Heart left ventricle (tissue), 16 donors: ENCODE data around the gene DTX1. TPM values are rescaled to one million over a fixed set of nuclear protein-coding genes. Genes with fewer than 3 reads are reported as not detected.

Experiments used
- ATAC-seq, 4 donors: fragments of 200-7000 bp; cut with Tn5 transposase; one replicate each; pipeline ENCODE4 v1.9.1; 2020 to 2022; ENCODE audit warnings: moderate library complexity in 4 of 4, mild to moderate bottlenecking in 3 of 4, moderate number of reproducible peaks in 1 of 4
- DNase-seq, 5 donors: peaks; one replicate each; pipeline ENCODE4 v3.0.0-alpha.2; 2020
- H3K27ac ChIP-seq, 12 donors: fragments of 200-600 bp; sonication (generic) in 4 of 12; one replicate each; pipeline versions ENCODE4 v1.5.0 to v1.8.0; 2016 to 2022; ENCODE audit warnings: mild to moderate bottlenecking in 2 of 12
- H3K27me3 ChIP-seq, 9 donors: fragments of 200-600 bp; sonication (generic) in 2 of 9; one replicate each; pipeline versions ENCODE4 v1.5.1 to v1.8.0; 2016 to 2022; ENCODE audit warnings: mild to moderate bottlenecking in 3 of 9
- H3K36me3 ChIP-seq, 9 donors: fragments of 200-600 bp; sonication (generic) in 2 of 9; one replicate each; pipeline versions ENCODE4 v1.5.0 to v1.8.0; 2018 to 2022; ENCODE audit warnings: mild to moderate bottlenecking in 2 of 9
- H3K4me1 ChIP-seq, 12 donors: fragments of 200-600 bp; sonication (generic) in 4 of 12; one replicate each; pipeline versions ENCODE4 v1.5.0 to v1.8.0; 2016 to 2022; ENCODE audit warnings: mild to moderate bottlenecking in 3 of 12
- H3K4me3 ChIP-seq, 12 donors: fragments of 200-600 bp; sonication (generic) in 4 of 12; one replicate each; pipeline versions ENCODE4 v1.5.0 to v1.8.0; 2017 to 2022; ENCODE audit warnings: mild to moderate bottlenecking in 9 of 12, moderate library complexity in 4 of 12
- H3K9me3 ChIP-seq, 12 donors: fragments of 200-600 bp; sonication (generic) in 4 of 12; one replicate each; pipeline versions ENCODE4 v1.5.0 to v1.8.0; 2016 to 2022; ENCODE audit warnings: mild to moderate bottlenecking in 1 of 12
- CTCF ChIP-seq, 12 donors: fragments of 200-600 bp; sonication (generic) in 4 of 12; IDR thresholded peaks; one replicate each; pipeline versions ENCODE4 v1.5.0 to v1.8.0; 2018 to 2022; ENCODE audit warnings: antibody characterized with exemption in 12 of 12, mild to moderate bottlenecking in 5 of 12
- POLR2A ChIP-seq, 2 donors: fragments of 450-650 bp; IDR thresholded peaks; one replicate each; pipeline ENCODE4 v1.6.1; 2017; ENCODE audit warnings: antibody characterized with exemption in 2 of 2, mild to moderate bottlenecking in 2 of 2, moderate library complexity in 2 of 2
- WGBS, 4 donors: extraction: QIAGEN DNeasy Blood & Tissue Kit in 2 of 4; methylation state at CpG; one replicate each; pipeline versions ENCODE4 v1.1.5 to v1.1.7; 2013 to 2018; 5-methylcytosine and 5-hydroxymethylcytosine counted together
- intact Hi-C, 10 donors: fragments of 100-400 bp; cut with DNase I; formaldehyde crosslinking; loops; one replicate each; pipeline versions ENCODE4 v1.11.1 to v1.14.2; 2022
- polyA plus RNA-seq, 2 donors: library from polyadenylated mRNA; stranded (reverse); fragments of 200-250 nt; gene quantifications; one replicate each; pipeline ENCODE4 v1.2.3, GENCODE V29; 2013
- total RNA-seq, 9 donors: library from RNA; depleted of rRNA in 2 of 9; stranded (reverse); fragments of >200 nt in 2 of 9; fragmentation: NEBNext Ultra II Directional in 3 of 9; extraction: Animal tissue kit (Norgen Biotek cat#: 25700) in 3 of 9; gene quantifications; one replicate each; pipeline versions ENCODE4 v1.1.0 to v1.2.4, GENCODE V29; 2016 to 2023
- donor health status: ischemic (EF 13 %, LVEDD 7.1; RV severe dilation, severe dysfunction).
- donor health status: healthy with polysubstance abuse.
- donor health status: DM: no; HTN: yes; CAD: no.
- donor health status: DM: no; HTN: no; CAD: no.
- donor health status: ischemic (EF 25% LVEDD 6.9; RV normal size, moderate dysfunction).
- donor health status: ischemic (EF 25% LVEDD 5.7; RV mildly dilated, moderate dysfunction).
- donor health status: healthy.
- donor health status: DM: yes; HTN: yes; CAD: no.
- donor health status: ischemic (EF 35%, LVEDD 5.7; RV mildly dilated, moderate dysfunction).
- donor health status: nonischemic (EF 11% LVEDD 7.7; RV severe dilation, severe dysfunction).
- donor health status: DM: yes; HTN: yes; CAD: no.
- donor health status: PGD.
- donor health status: ischemic (EF 29% LVEDD 5.4; RV normal size, mild dysfunction).
- donor health status: nonischemic (EF 23%, LVEDD 6.1; RV moderate dilation, normal function).

Gene DTX1
- total and polyA plus RNA-seq, 11 donors: 0.50 to 3.2 (median 1.8) TPM

GRCh38 chr12:113102811-113103210, 46.3 kb downstream of the DTX1 start:
- DNase-seq: no peak
- Histone ChIP-seq H3K9me3 (no peaks in the 10 kb centered on the region), H3K36me3 (no peaks in the 10 kb centered on the region), H3K27me3 (peaks cover 6 to 43% (median 13%) of the 10 kb centered on the region in 9 donors), H3K27ac (no peak overlapping the region), H3K4me1 (peaks cover 0 to 11% (median 3%) of the 10 kb centered on the region in 12 donors), H3K4me3 (no peak overlapping the region)
- ATAC-seq: no peak
- 82 to 87% (median 84%) methylated on average over 5 of the region's 5 CpGs for WGBS, 4 donors
- TF ChIP-seq POLR2A (IDR thresholded peaks at IDR 0.05) (no peak), CTCF (IDR thresholded peaks at IDR 0.05) (no peak)
- intact Hi-C loops: no loop called here

- Histone ChIP-seq H3K4me1 (peaks cover 0 to 5% (median 0%) of the 10 kb centered on the region in 12 donors), H3K9me3 (no peaks in the 10 kb centered on the region), H3K27me3 (peaks cover 6 to 43% (median 13%) of the 10 kb centered on the region in 9 donors), H3K4me3 (peak overlapping the region in 1 of 12 donors; percentile 33), H3K27ac (no peak overlapping the region), H3K36me3 (no peaks in the 10 kb centered on the region)
- TF ChIP-seq CTCF (IDR thresholded peaks at IDR 0.05) (no peak), POLR2A (IDR thresholded peaks at IDR 0.05) (no peak)
- ATAC-seq (no peak), DNase-seq (no peak)
- intact Hi-C loops: no loop called here
- WGBS, 4 donors: 5 to 12% (median 5%) methylated on average over 12 to 43 of the region's 43 CpGs
Observed at GRCh38 chr12:113103756-113104450, 47.4 kb downstream of the DTX1 start.

GRCh38 chr12:113104953-113105510, 48.5 kb downstream of the DTX1 start:
- peaks cover 6 to 35% (median 13%) of the 10 kb centered on the region in 9 donors for H3K27me3 ChIP-seq
- ATAC-seq: no peak

More at GRCh38 chr12:113104953-113105510, 48.5 kb downstream of the DTX1 start:
- TF ChIP-seq CTCF (IDR thresholded peaks at IDR 0.05): no peak
- TF ChIP-seq POLR2A (IDR thresholded peaks at IDR 0.05): no peak
- no peaks in the 10 kb centered on the region for H3K9me3 ChIP-seq
- intact Hi-C loops: no loop called here
- DNase-seq: no peak
- 61 to 67% (median 64%) methylated on average over 13 of the region's 13 CpGs for WGBS, 4 donors
- H3K4me3 ChIP-seq: no peak overlapping the region
- peaks cover 0 to 5% (median 0%) of the 10 kb centered on the region in 12 donors for H3K4me1 ChIP-seq
- no peak overlapping the region for H3K27ac ChIP-seq
- H3K36me3 ChIP-seq: no peaks in the 10 kb centered on the region
